AG04450 (cell line): ENCODE results near the gene SCN2B. TPM values are rescaled to one million over a fixed set of nuclear protein-coding genes. Genes with fewer than 3 reads are reported as not detected.

Experiments used
- CTCF ChIA-PET: fragments of 300-600, 350-600 bp; formaldehyde crosslinking; extraction: SDS; loops from one replicate; lab custom pipeline; 2022; ENCODE audit warnings: antibody characterized with exemption, inconsistent platforms; lab: Charles Lee
- POLR2A ChIA-PET: fragments of 350-600 bp; formaldehyde crosslinking; extraction: SDS; loops from one replicate; lab custom pipeline; 2021; ENCODE audit warnings: antibody characterized with exemption, inconsistent platforms; lab: Yijun Ruan, JAX
- DNase-seq: peaks from one replicate; pipeline ENCODE4 v3.0.0-alpha.2; 2011; ENCODE audit warnings: low read depth, low spot score
- H3K27ac ChIP-seq: one replicate; pipeline ENCODE4 v1.5.1; 2012; ENCODE audit warnings: low read depth, low read length, control low read depth
- H3K27me3 ChIP-seq: one replicate; pipeline ENCODE4 v1.6.0; 2012; ENCODE audit warnings: low read length; ENCODE audit not compliant: control insufficient read depth, insufficient read depth
- H3K4me3 ChIP-seq: 2 replicates; pipeline ENCODE4 v1.5.1; 2011; ENCODE audit warnings: mild to moderate bottlenecking, low read depth, low read length, control low read depth
- H3K9me3 ChIP-seq: 2 replicates; pipeline ENCODE4 v1.5.1; 2012; ENCODE audit warnings: low read length; ENCODE audit not compliant: control insufficient read depth, insufficient read depth
- CTCF ChIP-seq: IDR thresholded peaks from 2 replicates; pipeline ENCODE4 v1.5.1; 2011; ENCODE audit warnings: low read depth, low read length, control low read depth, inconsistent platforms
- polyA plus RNA-seq: library from polyadenylated mRNA; depleted of rRNA; stranded (reverse); fragments of >200 nt; gene quantifications from 2 replicates; pipeline ENCODE4 v1.2.3, GENCODE V29; 2011

SCN2B gene
- polyA plus RNA-seq, 1 experiment = 0.01 TPM

GRCh38 chr11:118202599-118203422 is 26.4 kb upstream of the SCN2B start:
- no peak for DNase-seq
- Histone ChIP-seq H3K9me3 (no peaks in the 10 kb centered on the region), H3K27me3 (peaks cover 3% of the 10 kb centered on the region), H3K27ac (no peak overlapping the region), H3K4me3 (no peak overlapping the region)
- ChIA-PET CTCF (no interaction called here), POLR2A (no interaction called here)
- TF ChIP-seq CTCF = no peak

GRCh38 chr11:118201966-118202365 is 25.5 kb upstream of the SCN2B start:
- H3K27me3 ChIP-seq = peaks cover 3% of the 10 kb centered on the region
- no peaks in the 10 kb centered on the region for H3K9me3 ChIP-seq
- H3K4me3 ChIP-seq = no peak overlapping the region
- ChIA-PET POLR2A (no interaction called here), CTCF (no interaction called here)
- DNase-seq = no peak
- no peak overlapping the region for H3K27ac ChIP-seq
- no peak for TF ChIP-seq CTCF

GRCh38 chr11:118200901-118201680 is 24.7 kb upstream of the SCN2B start:
- TF ChIP-seq CTCF = no peak
- ChIA-PET POLR2A (no interaction called here), CTCF (no interaction called here)
- no peak overlapping the region for H3K4me3 ChIP-seq
- peaks cover 3% of the 10 kb centered on the region for H3K27me3 ChIP-seq
- H3K9me3 ChIP-seq = no peaks in the 10 kb centered on the region
- no peak for DNase-seq
- H3K27ac ChIP-seq = no peak overlapping the region

GRCh38 chr11:118200497-118200896 is 24.1 kb upstream of the SCN2B start:
- H3K4me3 ChIP-seq = no peak overlapping the region
- CTCF ChIA-PET = no interaction called here
- TF ChIP-seq CTCF = no peak
- no peaks in the 10 kb centered on the region for H3K9me3 ChIP-seq
- DNase-seq = no peak
- POLR2A ChIA-PET = no interaction called here
- H3K27me3 ChIP-seq = peaks cover 3% of the 10 kb centered on the region
- H3K27ac ChIP-seq = no peak overlapping the region

GRCh38 chr11:118199135-118199534 is 22.7 kb upstream of the SCN2B start:
- Histone ChIP-seq H3K27ac (no peak overlapping the region), H3K9me3 (no peaks in the 10 kb centered on the region), H3K4me3 (no peak overlapping the region), H3K27me3 (peaks cover 6% of the 10 kb centered on the region)
- TF ChIP-seq CTCF = no peak
- ChIA-PET POLR2A (no interaction called here), CTCF (interaction anchor here (0.5 to 2.1 kb wide), 39 partner anchors 10 to 892 kb away, joined by 3 to 60 read pairs (median 5); partner anchors contain the start of genes JAML, MPZL3 and UBE4A)
- DNase-seq = no peak
